HT1080 (cell line): Measurements from ENCODE around the gene MAST4. TPM values are rescaled to one million over a fixed set of nuclear protein-coding genes. Genes with fewer than 3 reads are reported as not detected.
"Not testable (repeated sequence)": the region's sequence is repeated elsewhere in the genome, so short reads cannot be mapped to it uniquely, and the experiment has no call there.

ENCODE experiments used
- DNase-seq: peaks from one replicate; pipeline ENCODE4 v3.0.0-alpha.2; 2015; ENCODE audit warnings: low read depth
- total RNA-seq: library from RNA; depleted of rRNA; stranded (reverse); fragments of >200 nt; shearing (Covaris generic); gene quantifications from 2 replicates; pipeline ENCODE4 v1.2.3, GENCODE V29; 2014

Gene MAST4
- total RNA-seq, 1 experiment from 2014 or later: 8.7 TPM

DNA sequence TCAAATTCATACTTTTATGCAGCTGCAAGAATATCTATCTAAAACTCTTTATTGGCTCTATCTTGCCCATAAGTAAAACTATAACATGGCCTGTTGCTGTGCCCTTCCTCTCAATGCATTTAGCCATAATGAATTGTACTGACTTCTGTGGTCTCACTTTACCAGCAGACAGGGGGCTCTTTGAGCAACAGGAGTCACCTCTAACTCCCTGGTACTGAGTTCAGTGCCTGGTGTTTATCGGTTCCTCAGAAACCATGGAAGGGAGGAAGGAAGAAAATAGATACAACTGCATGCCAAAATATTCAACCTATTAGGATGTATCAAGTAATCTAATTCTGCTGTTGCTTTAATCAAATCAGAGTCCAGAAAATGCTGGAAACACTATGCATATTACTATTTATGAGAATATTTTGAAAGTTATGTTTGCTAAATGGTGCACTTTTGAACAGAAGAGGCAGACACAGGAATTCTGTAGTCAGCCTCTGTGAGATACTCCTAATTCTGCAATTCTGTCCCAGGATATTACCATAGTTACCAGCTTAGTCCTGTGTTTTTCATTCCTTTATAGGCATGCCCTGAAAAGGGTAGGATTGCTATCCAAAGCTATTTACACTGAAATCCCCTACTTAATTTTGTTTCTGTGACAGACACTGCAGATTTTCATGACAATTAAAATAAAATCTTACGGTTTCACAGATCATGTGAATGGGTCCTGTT lies 510.6 kb downstream of the MAST4 start:
- DNase-seq: no peak

DNA sequence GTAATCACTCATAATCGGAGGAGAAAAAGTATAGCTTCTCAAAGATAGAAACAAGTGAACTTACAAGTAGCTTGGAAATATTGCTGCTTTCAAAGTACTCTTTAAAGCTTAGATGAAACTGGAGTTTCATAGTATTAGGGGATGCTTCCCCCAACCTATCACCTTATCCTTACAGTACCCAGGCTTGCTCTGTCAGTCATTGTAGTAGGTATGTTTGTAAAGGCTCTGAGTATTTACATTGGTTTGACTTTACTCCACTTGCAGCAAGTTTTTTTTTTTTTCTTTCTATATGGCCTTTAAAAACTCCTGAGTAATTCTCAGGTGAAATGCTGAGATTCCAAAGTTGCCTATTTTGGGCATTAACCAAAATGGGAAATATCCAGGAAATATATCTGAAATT lies 515.6 kb downstream of the MAST4 start:
- no peak for DNase-seq

DNA sequence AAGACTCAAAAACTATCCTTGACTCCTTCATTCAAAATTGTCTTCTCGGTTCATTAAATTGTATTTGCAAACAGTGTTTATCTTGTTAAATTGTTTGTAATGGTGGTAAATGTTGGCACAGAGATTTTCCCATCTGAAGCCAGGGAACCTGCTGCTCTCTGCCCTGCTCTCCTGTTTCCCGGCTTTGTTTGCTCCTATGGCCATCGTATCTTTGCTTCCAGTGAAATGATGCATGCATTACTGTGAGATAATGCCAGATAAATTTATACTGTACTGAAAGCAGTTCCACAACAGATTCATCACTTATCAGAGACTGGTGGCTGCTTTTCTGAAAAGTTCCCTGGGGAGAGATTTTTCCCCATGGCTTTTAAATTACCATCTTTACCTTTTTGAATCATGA lies 519.1 kb downstream of the MAST4 start:
- no peak for DNase-seq

DNA sequence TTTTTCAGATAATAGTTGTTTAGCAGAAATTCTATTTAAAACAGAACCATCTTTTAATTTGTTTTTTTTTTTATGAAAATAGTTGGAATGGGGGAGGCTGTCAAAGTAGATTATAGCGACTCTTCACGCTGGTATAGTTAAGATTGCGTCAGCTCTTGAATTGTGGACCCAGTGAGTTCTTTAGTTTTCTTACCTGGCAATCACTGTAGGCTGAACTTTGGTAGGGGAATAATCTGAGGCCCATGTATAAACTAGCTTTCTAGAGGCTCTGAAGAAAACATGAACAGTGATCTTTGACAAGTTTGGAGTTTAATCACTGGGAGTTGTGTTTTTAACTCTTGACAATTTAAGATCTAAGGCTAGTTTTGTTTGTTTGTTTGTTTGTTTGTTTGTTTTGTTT lies 519.6 kb downstream of the MAST4 start:
- no peak for DNase-seq

- DNase-seq: no peak
These were observed 521.9 kb downstream of the MAST4 start for GRCh38 chr5:67118050-67118620.

- no peak for DNase-seq
These were observed 522.8 kb downstream of the MAST4 start for GRCh38 chr5:67119010-67119409.

DNA sequence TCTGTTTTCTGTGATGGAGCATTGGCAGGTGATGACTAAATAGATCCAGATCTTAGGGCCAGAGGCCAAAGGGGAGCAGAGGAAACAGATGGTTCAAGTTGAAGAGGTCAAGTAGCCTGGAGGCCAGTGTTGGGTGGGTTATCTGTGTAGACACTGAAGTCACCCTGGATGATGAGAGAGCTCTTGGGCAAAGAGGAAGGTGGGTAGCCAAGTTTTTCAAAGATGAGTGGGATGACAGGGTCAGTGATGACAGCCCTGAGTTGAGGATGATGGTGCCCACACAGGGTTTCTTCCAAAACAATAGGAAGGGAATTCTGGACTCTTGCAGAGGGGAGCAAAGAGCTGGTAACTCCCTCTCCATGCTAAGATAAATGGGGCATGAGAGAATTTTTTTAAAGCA lies 523.8 kb downstream of the MAST4 start:
- no peak for DNase-seq

GRCh38 chr5:67123819-67124218 lies 527.6 kb downstream of the MAST4 start:
- no peak for DNase-seq

GRCh38 chr5:67124556-67124955 lies 528.4 kb downstream of the MAST4 start:
- DNase-seq: no peak

DNA sequence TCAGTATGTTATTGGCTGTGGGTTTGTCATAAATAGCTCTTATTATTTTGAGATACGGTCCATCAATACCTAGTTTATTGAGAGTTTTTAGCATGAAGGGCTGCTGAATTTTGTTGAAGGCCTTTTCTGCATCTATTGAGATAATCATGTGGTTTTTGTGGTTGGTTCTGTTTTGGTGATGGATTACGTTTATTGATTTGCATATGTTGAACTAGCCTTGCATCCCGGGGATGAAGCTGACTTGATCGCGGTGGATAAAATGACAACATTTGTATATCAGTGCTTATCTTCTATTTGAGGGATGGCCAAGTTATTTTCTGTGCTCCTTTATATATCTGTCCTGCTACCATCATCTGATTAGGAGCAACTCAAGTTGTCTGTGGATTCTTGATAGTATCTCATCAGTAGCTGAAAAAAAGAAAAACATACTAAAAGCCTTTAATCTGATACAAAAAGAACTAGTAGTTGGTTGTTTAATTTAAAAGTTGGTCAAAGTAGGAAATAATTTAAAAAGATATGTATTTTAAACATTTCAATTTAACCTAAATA lies 531.2 kb downstream of the MAST4 start:
- not testable (repeated sequence) for DNase-seq

DNA sequence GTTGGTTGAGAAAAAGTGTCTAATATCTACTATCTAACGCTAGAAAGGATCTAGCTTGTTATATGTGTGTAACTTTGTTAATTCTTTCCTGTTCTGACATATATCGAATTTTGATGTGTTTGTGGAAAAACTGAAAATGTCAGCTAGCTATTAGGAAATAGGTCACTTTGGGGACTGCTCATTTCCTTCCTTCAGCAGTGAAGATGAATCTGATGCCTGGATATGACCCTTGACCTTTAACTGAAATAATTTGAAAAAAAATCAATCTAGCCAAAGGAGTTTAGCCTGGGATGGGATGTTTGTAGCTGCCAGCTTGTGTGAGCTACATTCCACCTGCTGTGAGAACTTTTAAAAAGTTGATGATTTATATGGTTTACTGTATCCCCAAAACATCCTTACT lies 533.6 kb downstream of the MAST4 start:
- DNase-seq: no peak

GRCh38 chr5:67133217-67133616 lies 537.0 kb downstream of the MAST4 start:
- no peak for DNase-seq

DNA sequence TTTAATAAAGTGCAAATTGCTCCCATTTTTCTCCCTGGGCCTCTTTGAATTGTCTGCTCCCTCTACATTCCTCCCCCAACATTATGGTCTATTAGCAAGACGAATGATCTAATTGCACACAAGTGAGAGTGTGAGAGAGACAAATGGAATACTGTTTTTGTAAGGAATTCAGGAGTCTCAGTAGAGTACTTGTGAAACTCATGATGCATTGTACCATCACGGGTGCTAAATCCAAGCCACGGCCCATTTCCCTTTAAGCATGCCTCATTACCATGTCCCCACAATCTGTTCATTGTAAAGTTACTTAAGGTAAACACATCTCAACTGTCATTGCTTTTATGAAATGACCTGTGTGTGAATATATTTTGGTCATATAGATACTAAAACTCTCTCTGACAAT lies 537.6 kb downstream of the MAST4 start:
- no peak for DNase-seq

DNA sequence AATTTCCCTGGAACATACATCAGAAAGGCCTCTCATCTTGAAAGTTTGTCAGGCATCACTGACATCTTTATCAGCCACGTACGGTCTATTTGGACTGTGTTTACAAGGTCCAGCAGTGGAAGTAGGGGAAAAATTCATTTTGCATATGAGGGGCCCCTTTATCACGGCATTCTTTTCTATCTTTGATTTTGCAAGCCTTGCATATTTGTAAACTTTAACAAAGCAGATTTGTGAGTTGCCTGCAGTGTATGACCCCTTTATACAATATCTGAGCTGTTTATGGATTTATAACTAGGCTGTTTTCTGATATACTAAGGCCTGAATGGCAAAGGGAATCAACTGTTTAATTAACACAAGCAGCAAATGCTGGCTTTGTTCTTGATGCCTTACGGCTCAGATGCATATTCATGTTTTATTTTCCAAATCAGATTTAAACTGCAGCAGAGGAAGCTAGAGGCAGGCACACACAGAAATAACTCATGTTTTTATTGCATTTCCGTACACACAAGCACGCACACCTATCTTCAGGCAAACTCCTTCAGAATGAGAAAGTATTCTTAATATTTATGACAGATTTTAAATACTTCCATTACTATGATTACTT lies 539.3 kb downstream of the MAST4 start:
- DNase-seq: no peak

DNA sequence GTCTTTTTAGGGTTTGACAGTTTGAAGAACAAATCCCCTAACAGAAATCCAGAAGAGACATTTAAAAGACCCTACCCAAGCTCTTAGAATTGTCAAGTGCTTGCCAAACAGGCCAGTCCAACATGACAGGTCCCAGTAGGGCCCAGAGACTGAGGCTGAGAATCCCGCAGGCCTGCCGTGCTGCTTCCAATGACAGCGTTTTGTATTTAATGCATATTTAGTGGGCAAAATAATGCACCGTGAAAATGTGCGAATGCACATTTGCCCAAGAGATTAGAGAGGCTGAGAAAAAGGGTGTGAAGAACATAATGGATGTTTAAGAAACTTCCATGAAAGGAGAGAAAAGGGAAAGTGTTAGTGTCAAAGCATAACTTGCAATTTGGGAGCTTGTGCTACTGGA lies 542.8 kb downstream of the MAST4 start:
- no peak for DNase-seq

GRCh38 chr5:67140413-67140812 lies 544.2 kb downstream of the MAST4 start:
- DNase-seq: no peak

DNA sequence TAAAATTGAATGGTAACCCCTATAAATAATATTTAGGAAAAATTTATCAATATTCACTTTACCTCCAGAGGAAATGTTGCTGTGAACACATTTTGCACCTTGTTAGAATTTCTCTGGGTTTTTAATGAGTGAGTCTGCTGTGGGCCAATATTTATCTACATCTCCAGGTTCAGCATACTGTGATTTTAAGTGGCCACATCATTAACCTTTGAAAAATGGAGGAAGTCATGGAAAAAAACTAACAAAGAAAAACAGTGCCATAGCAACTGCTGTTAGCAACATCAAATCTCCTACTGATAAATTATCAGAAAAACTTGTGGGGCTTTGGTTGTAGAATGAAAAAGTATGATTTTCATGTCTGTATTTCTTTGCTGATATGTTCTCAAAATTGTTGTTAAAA lies 545.5 kb downstream of the MAST4 start:
- no peak for DNase-seq

- no peak for DNase-seq
These were observed 546.6 kb downstream of the MAST4 start for GRCh38 chr5:67142816-67143215.

DNA sequence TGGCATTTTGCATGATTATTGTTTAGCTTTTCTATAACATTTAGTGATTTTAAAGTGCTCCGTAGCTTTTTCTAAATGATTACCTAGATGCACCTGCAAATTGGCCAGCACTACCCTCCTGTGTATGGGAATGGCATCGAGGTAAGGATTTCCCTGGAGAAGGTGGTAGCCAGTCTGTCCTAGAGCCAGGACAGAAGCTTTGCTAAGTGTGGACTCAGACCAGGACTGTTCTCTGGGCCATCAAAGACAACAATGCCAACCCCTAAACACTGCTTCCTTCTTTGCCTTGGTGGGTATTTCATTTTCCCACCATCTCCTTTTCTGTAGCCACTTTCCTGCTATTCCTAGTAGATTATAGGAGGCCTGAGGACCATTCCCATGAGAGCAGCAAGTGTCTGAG lies 547.4 kb downstream of the MAST4 start:
- no peak for DNase-seq

- DNase-seq: no peak
These were observed 548.0 kb downstream of the MAST4 start for GRCh38 chr5:67144183-67144639.

- DNase-seq: no peak
These were observed 550.4 kb downstream of the MAST4 start for GRCh38 chr5:67146574-67146973.

GRCh38 chr5:67146981-67147380 lies 550.8 kb downstream of the MAST4 start:
- no peak for DNase-seq

DNA sequence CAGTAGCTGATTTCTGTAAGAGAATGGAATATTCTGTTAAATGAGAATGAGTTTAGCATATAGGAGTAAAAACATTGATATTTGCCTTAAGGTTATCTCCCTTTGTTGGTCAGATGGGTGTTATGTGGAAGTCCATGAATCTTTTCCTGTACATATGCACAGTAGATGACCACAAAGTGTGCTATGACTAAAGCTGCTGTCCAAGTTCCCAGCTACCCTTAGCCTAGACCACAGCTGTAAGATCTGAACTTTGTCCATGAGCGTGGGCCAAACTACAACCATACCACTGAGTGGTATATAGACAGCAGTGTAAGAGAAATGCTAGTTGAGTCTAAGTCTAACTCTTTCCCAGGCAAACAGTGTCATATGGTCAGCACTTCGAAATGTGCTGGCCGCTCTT lies 551.6 kb downstream of the MAST4 start:
- DNase-seq: peak; percentile 49
